WTC11 (cell line): ENCODE results near the gene CRYGC. TPM values are rescaled to one million over a fixed set of nuclear protein-coding genes. Genes with fewer than 3 reads are reported as not detected.

Experiments
- total RNA-seq: library from RNA; stranded (reverse); gene quantifications from 3 replicates; pipeline ENCODE4 v1.2.3, GENCODE V29; 2021

Gene CRYGC
- total RNA-seq, 1 experiment from 2014 or later = not detected

Other genes with a start within 250 kb of the CRYGC start
- 4.3 to 5.8 TPM (median 4.5 TPM) in 3 replicates for gene PLEKHM3, start 104.3 kb downstream of the CRYGC start, total RNA-seq
- 4.6 to 6.3 TPM (median 5.7 TPM) in 3 replicates for gene CRYGD, start 5.3 kb downstream of the CRYGC start, total RNA-seq
- 0.87 TPM in 1 of 3 replicates, not detected in the others for gene CRYGB, start 16.3 kb upstream of the CRYGC start, total RNA-seq
- gene CRYGA, start 33.8 kb upstream of the CRYGC start, total RNA-seq = not detected in 3 replicates
- 0.39 to 0.96 TPM (median 0.87 TPM) in 3 replicates for gene C2orf80, start 60.2 kb upstream of the CRYGC start, total RNA-seq
- gene IDH1, start 125.2 kb upstream of the CRYGC start, total RNA-seq = 280 to 352 TPM (median 291 TPM) in 3 replicates
- 28.9 to 36.1 TPM (median 33.6 TPM) in 3 replicates for gene PIKFYVE, start 136.4 kb upstream of the CRYGC start, total RNA-seq